22Rv1 (cell line): ENCODE data around the gene SNRPA1.

Source experiments
- CTCF ChIP-seq: fragments of 450-650 bp; IDR thresholded peaks from 2 replicates; pipeline ENCODE4 v1.5.1; 2017; ENCODE audit warnings: mild to moderate bottlenecking
- ZFX ChIP-seq: fragments of 450-650 bp; IDR thresholded peaks from 2 replicates; pipeline ENCODE4 v1.6.1; 2017; ENCODE audit warnings: antibody characterized with exemption, borderline replicate concordance

DNA sequence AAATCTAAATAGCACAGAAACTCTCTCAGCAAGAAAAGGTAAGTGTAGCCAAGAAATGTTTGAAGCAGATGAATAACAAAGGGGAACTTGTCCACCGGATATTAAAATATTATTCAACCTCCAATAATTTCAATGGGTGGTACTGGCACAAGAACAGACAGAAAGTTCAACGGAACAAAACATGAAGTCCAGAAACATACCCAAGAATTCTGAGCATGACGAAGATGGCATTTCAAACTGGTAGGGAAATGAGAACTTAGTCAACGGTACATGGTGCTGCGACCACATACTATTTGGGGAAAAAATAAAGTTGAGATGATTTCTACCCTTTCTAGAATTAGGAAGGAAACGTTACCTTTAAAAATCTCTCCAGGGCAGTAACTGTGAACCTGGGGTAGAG, 48.7 kb downstream of the SNRPA1 start:
- TF ChIP-seq CTCF (no peak), ZFX (no peak)
